Middle frontal gyrus (tissue), 1 donor: ENCODE data around the gene PLCXD1.
"Not testable (repeated sequence)": the region's sequence is repeated elsewhere in the genome, so short reads cannot be mapped to it uniquely, and the experiment has no call there.

ENCODE experiments used
- DNase-seq: peaks from one replicate; pipeline ENCODE4 v3.0.0-alpha.2; 2015; ENCODE audit warnings: low spot score; ENCODE audit errors: extremely low spot score

The PLCXD1 gene

GRCh38 chrX:316351-317325, 35.5 kb downstream of the PLCXD1 start:
- DNase-seq, result no peak

DNA sequence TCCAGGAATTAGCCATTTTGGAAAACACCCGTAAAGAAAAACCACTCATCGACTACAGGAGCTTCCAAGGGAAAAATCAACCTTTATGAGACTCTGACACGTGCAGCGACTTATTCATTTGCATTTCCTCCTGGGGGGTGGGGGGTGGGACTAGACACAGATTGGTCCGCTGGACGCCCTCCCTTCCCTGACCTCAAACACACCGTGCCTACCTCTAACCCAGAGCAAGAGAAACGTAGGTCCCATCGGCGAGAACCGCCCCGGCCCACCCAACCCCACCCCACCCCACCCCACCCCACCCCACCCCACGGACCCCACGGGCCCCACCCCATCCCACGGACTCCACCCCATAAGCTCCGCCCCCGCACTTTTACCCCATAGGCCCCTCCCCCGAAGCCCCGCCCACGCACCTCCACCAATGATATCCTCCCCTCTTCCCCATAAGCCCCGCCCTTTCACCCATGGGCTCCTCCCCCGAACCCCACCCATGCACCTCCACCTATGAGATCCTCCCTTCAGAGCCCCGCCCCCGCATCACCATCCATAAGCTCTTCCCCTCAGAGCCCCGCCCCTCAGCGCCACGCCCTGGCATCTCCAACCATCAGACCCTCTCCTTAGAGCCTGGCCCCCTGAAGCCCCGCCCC, 36.4 kb downstream of the PLCXD1 start:
- no peak for DNase-seq

GRCh38 chrX:318068-318738, 37.0 kb downstream of the PLCXD1 start:
- peak; percentile 86 for DNase-seq

GRCh38 chrX:318739-319578, 37.8 kb downstream of the PLCXD1 start, which contains the start of gene GTPBP6:
Gene GTPBP6, minus strand, starts transcription at chrX:318796. Its CDS starts 9 bp downstream, at chrX:318787.
- peak; percentile 99 for DNase-seq

DNA sequence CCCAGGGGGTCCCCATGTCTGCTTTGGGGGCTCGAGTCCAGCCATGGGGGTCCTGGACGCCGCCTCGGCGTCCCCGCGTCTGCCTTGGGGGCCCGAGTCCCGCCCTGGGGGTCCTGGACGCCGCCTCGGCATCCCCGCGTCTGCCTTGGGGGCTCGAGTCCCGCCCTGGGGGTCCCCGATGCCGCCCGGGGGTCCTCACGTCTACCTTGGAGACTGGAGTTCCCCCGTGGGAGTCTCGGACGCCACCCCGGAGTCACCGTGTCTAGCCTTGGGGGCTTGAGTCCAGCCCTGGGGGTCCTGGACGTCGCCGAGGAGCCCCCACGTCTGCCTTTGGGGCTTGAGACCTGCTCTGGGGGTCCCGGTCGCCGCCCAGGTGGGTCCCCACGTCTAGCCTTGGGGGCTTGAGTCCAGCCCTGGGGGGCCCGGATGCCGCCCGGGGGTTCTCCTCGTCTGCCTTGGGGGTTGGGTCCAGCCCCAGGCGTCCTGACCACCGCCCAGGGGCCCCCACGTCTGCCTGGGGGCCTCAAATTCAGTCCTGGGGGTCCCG, 38.5 kb downstream of the PLCXD1 start:
- no peak for DNase-seq

DNA sequence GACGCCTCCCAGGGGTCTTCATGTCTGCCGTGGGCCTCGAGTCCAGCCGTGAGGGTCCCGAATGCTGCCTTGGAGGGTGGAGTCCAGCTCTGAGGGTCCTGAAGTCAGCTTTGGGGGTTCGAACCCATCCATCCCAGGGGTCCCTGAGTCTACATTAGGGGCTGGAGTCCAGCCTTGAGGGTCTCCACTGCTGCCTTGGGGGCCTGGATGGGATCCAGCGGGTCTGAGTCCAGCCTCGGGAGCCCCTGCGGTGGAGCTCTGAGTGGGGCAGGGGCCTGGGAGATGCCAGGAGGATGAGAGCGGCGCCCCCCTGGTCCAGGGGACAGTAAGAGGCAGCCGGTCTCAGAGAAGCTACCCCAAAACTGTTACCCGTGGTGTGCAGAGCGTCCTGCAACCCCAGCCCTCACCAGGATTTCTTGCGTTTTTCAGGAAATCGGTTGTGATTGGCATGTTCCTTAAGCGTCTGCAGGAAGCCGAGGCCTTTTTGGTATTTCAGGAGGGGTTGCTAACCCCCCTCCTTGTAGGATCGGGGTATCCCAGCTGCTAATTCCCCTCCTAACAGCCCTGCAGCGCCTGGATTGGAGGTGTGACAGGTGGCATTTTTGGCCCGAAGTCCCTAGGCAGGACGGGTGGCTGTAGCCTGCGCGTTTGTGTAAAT, 39.1 kb downstream of the PLCXD1 start:
- no peak for DNase-seq

DNA sequence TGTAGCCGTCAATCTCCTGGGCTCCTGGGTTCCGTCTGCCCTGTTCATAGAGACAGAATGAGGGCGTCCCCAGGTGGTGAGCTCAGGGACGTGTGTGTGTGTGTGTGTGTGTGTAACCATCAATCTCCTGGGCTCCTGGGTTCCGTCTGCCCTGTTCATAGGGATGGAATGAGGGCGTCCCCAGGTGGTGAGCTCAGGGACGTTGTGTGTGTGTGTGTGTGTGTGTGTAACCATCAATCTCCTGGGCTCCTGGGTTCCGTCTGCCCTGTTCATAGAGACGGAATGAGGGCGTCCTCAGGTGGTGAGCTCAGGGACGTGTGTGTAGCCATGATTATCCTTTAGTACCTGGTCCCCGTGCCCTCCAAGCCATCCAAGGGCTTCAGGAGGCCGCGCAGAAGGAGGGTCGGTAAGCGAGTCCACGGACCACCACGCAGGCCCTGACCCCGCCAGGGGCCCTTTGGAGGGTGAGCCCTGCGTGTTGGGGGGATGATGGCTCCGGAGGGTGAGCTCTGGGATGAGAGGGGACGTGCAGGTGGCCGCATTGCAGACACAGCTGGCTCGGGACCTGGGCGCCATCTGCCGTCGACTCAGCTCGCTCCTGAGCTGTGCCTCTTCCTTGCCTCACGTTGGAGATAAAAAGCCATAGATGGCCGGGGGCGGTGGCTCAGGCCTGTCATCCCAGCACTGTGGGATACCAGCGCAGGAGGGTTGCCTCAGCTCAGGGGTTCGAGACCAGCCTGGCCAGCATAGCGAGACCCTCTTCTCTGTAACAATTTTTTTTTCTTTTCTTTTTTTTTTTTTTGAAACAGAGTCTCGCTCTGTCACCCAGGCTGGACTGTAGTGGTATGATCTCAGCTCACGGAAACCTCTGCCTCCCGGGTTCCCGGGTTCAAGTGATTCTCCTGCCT, 42.8 kb downstream of the PLCXD1 start:
- DNase-seq, result no peak

DNA sequence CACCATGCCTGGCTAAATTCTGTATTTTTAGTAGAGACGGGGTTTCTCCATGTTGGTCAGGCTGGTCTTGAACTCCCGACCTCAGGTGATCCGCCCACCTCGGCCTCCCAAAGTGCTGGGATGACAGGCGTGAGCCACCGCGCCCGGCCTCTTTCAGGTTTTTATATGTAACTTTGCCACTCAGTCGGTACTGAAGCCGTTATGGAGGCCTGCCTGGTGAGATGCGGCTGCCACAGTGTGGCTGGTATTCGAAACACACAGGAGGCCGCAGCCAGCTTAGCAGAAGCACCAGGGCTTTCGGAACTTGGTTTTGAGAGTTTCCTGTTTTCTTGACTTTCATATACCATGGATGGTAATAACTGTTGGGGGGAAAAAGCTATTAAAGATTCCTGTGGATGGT, 43.5 kb downstream of the PLCXD1 start:
- DNase-seq, result not testable (repeated sequence)

- DNase-seq, result no peak
Observed at GRCh38 chrX:327660-328126, 46.5 kb downstream of the PLCXD1 start.

DNA sequence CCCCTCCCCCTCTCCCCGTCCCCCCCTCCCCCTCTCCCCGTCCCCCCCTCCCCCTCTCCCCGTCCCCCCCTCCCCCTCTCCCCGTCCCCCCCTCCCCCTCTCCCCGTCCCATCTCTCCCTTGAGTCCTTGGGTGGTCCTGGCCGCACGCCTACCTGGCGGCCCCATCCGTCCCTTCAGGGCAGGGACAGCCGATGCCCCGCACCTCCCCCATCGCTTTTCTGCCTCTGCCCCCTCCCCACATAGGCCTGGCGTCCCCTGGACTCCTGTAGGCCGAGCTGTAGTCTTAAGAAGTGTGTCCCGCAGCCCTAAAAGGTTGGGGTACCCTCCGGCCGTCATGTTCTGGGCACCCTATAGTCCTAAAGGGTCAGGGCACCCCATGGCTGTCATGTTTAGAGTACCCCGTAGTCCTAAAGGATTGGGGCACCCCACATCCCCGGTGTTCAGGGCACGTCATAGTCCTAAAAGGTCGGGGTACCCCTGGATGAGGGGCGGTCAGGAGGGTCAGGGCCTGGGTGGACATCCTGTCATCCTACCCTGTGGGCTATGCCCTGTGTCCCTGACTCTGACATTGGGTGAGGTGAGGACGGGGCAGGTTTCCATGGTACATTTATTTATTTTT, 48.2 kb downstream of the PLCXD1 start:
- DNase-seq, result no peak

GRCh38 chrX:330141-330725, 49.1 kb downstream of the PLCXD1 start:
- DNase-seq, result not testable (repeated sequence)

- no peak for DNase-seq
Observed at GRCh38 chrX:330726-331150, 49.6 kb downstream of the PLCXD1 start.

DNA sequence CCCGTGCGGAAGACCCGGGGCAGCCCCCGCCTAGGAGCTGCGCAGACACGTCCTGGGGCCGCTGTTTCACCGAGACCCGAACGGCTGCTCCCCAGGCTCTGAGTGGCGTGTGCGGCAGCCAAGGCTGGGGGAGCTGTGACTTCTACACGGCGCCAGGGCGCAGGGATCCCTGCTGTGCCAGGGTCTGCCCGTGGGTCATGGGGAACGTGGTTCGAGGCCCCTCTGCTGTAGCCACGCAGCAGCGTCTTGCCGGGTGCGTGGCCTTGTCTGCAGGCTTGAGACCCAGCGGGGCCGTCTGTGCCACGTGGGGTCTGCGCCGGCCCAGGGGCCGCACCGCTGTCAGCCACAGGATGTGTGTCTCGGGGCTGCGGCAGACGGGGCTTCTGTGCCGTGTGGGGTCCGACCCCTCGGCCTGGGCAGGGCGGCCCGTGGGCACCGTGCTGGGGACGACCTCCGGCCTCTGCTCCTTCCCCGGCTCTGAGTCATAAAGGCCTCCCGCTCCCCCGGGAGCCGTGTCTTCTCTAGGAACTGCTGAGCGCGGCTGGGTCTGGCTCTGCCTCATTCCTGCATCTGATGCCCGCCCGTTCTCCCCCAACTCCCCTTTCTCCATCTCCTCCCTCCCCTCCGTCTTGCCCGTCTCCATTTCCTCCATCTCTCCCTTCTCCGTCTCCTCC, 50.1 kb downstream of the PLCXD1 start:
- no peak for DNase-seq

GRCh38 chrX:331825-332495, 50.8 kb downstream of the PLCXD1 start:
- no peak for DNase-seq

DNA sequence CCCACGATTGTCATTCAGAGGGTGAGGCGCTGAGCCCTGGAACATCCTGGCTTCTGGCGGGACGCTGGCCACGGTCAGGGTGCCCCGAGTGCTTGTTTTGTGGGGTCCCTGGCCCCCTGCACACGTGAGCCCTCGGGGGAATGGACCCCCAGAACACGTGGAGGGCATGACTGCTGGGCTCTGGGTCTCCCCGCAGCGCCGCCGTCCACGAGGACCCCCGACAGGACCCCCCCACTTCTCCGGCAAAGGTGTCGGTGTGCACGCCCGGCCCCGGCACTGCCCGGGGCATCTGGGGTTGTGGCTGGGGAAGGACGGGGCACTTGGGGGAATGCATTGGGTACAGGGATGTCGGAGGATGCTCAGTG, 51.3 kb downstream of the PLCXD1 start:
- no peak for DNase-seq

DNA sequence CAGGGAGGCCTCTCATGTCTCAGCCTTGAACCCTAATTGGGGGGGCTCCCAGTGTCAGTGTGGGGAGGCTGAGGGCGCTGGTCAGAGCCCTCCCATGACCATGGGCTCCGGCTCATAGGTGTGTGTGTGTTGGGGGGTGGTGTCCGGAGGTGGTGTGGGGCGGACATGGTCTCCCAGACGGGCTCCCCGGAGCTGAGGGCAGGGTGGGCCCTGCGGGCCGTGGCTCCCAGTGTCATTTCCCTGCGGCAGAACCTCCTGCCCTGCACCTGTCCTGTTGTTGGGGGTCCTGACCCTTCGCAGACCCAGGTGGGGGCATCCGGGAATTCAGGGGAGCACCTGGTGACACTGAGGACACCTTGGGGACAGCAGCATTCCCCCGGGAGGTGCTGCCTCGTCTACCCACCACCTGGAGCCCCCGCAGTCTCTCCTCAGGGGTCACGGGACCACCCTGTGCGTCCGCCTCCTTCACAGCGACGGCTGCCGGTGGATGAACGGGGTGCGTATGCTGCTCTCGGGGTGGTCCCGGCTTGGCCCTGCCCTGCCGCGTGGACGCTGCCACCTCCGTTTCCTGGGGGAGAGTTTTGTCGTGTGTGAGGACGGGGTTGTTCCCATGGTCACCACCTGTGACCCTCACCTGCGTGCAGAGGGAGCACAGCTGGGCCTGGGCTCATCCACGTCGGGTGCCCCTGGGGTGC, 51.9 kb downstream of the PLCXD1 start:
- no peak for DNase-seq
